HL-60 (cell line): ENCODE data around the gene GRID1.

Source experiments
- CTCF ChIP-seq: IDR thresholded peaks from one replicate; pipeline ENCODE4 v1.5.1; 2011; ENCODE audit warnings: low read length, control low read depth, inconsistent platforms; ENCODE audit not compliant: insufficient read depth
- GABPA ChIP-seq: IDR thresholded peaks from 2 replicates; pipeline ENCODE4 v1.6.1; 2012; ENCODE audit warnings: low read depth

GRCh38 chr10:86123304-86123703, 243.3 kb downstream of the GRID1 start:
- TF ChIP-seq CTCF (no peak), GABPA (no peak)
